Peyer's patch (tissue), 4 donors: Measurements from ENCODE around the gene C1orf74. TPM values are rescaled to one million over a fixed set of nuclear protein-coding genes. Genes with fewer than 3 reads are reported as not detected.
"Not testable (repeated sequence)": the region's sequence is repeated elsewhere in the genome, so short reads cannot be mapped to it uniquely, and the experiment has no call there.

Experiments
- DNase-seq, 3 donors: peaks; one replicate each; pipeline ENCODE4 v3.0.0-alpha.2; 2017 to 2019
- H3K27ac ChIP-seq, 4 donors: fragments of 200-600 bp; sonication (generic); one replicate each; pipeline ENCODE4 v1.5.1; 2016 to 2019
- H3K27me3 ChIP-seq, 2 donors: fragments of 200-600 bp; sonication (generic); one replicate each; pipeline ENCODE4 v1.5.1; 2019
- H3K36me3 ChIP-seq, 3 donors: fragments of 200-600 bp; sonication (generic); one replicate each; pipeline ENCODE4 v1.5.1; 2016 to 2019
- H3K4me1 ChIP-seq, 4 donors: fragments of 200-600 bp; sonication (generic); one replicate each; pipeline ENCODE4 v1.5.1; 2016 to 2019
- H3K4me3 ChIP-seq, 4 donors: fragments of 200-600 bp; sonication (generic); 1 replicate in 3 of 4; 2 replicates in 1 of 4; pipeline ENCODE4 v1.5.1; 2016 to 2019; ENCODE audit warnings: mild to moderate bottlenecking in 1 of 4
- H3K9me3 ChIP-seq, 4 donors: fragments of 200-600 bp; sonication (generic); one replicate each; pipeline ENCODE4 v1.5.1; 2016 to 2019; ENCODE audit warnings: mild to moderate bottlenecking in 1 of 4
- POLR2A ChIP-seq, 2 donors: fragments of 450-650 bp; IDR thresholded peaks; one replicate each; pipeline ENCODE4 v1.5.1; 2017; ENCODE audit warnings: antibody characterized with exemption in 2 of 2, mild to moderate bottlenecking in 2 of 2, moderate library complexity in 2 of 2
- total RNA-seq, 4 donors: library from RNA; depleted of rRNA; stranded (reverse); fragments of >200 nt; gene quantifications; one replicate each; pipeline ENCODE4 v1.1.0, GENCODE V29; 2016
- TF ChIP-seq, protein P1 (sequence below), 6 experiments: fragments of 450-650 bp in 4 of 6; fragments of 200-600 bp in 2 of 6; sonication (generic) in 1 of 6; IDR thresholded peaks; one replicate each; pipeline ENCODE4 v1.5.1; 2017 to 2019; ENCODE audit warnings: antibody characterized with exemption in 6 of 6, mild to moderate bottlenecking in 3 of 6, moderate library complexity in 1 of 6

C1orf74 gene
- total RNA-seq, 4 donors from 2014 or later: 0.83 to 1.9 (median 1.8) TPM

DNA sequence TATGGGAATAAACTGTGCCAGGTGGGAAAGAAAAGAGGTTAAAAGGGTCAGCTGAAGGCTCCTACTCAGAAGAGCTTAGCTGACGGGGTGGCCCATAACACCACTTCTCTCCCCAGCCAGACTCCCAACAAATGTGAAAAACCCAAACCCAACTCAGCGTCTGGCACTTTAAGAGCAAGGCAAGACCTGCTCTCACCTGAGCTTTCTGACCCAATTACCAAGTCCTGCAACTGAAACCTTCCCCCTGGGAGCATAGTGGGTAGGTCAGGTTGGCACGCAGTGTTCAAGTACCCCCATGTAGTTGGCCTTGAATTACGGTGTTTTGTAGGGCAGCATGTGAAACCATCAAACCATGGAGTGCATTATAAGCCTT is 18.4 kb upstream of the C1orf74 start:
- peaks cover 0 to 11% (median 0%) of the 10 kb centered on the region in 4 donors for H3K4me1 ChIP-seq
- no peak overlapping the region for H3K4me3 ChIP-seq
- no peaks in the 10 kb centered on the region for H3K9me3 ChIP-seq
- peaks cover 0 to 15% (median 0%) of the 10 kb centered on the region in 3 donors for H3K36me3 ChIP-seq
- no peak overlapping the region for H3K27ac ChIP-seq
- no peak for DNase-seq
- TF ChIP-seq, protein P1, sequence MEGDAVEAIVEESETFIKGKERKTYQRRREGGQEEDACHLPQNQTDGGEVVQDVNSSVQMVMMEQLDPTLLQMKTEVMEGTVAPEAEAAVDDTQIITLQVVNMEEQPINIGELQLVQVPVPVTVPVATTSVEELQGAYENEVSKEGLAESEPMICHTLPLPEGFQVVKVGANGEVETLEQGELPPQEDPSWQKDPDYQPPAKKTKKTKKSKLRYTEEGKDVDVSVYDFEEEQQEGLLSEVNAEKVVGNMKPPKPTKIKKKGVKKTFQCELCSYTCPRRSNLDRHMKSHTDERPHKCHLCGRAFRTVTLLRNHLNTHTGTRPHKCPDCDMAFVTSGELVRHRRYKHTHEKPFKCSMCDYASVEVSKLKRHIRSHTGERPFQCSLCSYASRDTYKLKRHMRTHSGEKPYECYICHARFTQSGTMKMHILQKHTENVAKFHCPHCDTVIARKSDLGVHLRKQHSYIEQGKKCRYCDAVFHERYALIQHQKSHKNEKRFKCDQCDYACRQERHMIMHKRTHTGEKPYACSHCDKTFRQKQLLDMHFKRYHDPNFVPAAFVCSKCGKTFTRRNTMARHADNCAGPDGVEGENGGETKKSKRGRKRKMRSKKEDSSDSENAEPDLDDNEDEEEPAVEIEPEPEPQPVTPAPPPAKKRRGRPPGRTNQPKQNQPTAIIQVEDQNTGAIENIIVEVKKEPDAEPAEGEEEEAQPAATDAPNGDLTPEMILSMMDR (IDR thresholded peaks at IDR 0.05): no peak
- no peak for TF ChIP-seq POLR2A (IDR thresholded peaks at IDR 0.05)
- no peaks in the 10 kb centered on the region for H3K27me3 ChIP-seq

DNA sequence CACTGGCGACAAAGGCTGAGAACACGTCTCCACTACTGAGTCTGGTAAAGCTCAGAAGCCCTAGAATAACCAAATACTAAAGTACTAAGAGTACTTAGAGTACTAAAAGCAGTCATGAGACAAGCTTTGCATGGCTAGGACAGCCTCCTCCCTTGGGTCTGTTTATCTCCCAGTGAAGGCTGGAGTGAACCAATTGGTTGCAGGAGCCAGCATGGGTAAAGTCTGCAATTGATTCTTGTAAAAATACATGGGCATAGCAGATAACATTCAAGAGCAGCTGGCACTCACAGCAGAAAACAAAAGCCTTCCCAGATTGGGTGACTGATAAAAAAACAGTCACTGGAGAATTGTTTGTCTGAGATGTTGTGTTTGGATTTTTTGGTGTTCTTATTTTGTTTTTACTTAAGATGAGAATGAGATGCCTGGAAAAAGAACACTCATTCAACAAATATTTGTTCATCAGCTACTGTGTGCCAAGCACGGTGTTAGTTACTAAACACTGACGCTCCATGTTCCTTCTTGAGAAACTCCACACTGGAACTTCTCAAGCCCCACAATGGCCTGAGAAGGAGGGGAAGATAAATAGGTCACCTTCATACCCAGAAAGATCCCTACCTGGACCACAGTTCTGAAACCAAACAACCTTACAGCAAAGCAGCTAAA is 17.9 kb upstream of the C1orf74 start:
- H3K27me3 ChIP-seq: no peaks in the 10 kb centered on the region
- H3K9me3 ChIP-seq: no peaks in the 10 kb centered on the region
- DNase-seq: no peak
- H3K4me1 ChIP-seq: peaks cover 0 to 9% (median 0%) of the 10 kb centered on the region in 4 donors
- no peak overlapping the region for H3K27ac ChIP-seq
- no peak for TF ChIP-seq POLR2A (IDR thresholded peaks at IDR 0.05)
- TF ChIP-seq, protein P1 (IDR thresholded peaks at IDR 0.05): no peak
- H3K36me3 ChIP-seq: peaks cover 0 to 15% (median 0%) of the 10 kb centered on the region in 3 donors
- H3K4me3 ChIP-seq: no peak overlapping the region

DNA sequence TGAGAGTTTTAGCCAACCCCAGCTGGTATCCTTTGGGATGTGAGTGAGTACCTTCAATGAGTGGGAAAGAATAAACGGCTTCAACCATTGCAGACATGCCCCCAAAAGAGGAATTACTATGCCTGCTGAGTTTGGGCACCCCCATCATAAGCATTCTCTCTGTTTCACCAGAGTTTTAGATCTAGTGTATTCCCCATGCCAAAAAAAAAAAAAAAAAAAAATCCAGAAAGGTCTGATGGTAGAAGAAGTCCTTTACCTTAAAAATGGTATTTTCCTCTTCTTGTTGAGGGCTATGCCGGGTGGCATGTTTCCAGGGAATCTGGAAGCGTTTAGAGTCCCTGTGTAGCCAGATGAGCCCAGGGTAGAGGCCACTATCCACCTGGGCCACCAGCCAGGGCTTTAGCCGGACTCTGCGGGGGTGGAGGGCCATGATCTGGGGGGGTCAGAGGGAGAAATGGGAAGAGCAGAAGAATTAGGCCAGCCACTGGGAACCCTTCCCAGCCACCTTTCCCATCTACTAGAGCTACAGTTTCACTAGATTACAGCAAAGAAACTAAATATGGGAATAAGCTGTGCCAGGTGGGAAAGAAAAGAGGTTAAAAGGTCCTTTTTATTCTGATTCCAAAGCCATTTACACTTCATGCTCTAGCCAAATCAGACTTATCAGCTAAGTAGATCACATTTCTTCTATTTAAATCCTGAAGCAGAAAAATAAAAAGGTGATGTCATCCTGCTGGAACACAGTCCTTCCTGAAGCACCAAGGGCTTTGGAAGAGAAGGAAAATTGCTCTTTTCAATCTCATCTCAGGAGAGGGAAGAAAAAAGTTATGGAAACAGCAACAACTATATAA is 16.9 kb upstream of the C1orf74 start:
- TF ChIP-seq, protein P1 (IDR thresholded peaks at IDR 0.05): no peak
- no peak for TF ChIP-seq POLR2A (IDR thresholded peaks at IDR 0.05)
- no peak for DNase-seq
- Histone ChIP-seq H3K4me3 (no peak overlapping the region), H3K9me3 (no peaks in the 10 kb centered on the region), H3K36me3 (peaks cover 0 to 15% (median 0%) of the 10 kb centered on the region in 3 donors), H3K4me1 (peaks cover 0 to 5% (median 0%) of the 10 kb centered on the region in 4 donors), H3K27ac (no peak overlapping the region), H3K27me3 (no peaks in the 10 kb centered on the region)

DNA sequence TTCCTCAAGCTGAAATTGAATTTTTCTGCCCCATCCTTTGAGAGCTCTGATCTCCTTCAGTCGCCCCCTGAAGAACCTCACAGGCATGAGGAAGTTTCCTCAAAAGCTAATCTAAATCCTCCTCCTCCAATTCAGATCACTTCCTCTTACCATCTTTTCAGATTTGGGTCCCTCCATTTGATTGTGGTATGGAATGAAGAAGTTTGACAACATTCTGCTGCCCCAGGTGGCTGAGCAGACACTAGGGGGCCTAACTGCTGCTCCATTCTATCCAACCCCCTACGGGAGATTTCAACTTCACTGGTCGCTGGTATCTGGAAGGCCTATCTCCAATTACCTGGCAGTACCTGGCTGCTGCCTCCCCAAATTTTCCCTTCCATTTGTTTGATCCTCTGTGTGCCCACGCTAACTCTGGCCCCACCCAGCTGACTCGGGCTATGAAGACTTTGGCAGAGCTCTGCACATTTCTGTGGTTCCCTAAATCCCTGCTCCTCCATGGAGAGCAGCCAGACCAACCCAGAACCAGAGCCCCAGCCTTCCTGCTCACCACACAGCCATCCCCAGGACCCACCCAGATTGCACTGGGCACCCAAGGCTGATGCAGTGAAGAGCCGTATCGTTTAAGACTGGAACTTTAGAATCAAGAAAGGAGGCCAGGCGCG is 13.8 kb upstream of the C1orf74 start:
- TF ChIP-seq, protein P1 (IDR thresholded peaks at IDR 0.05): no peak
- no peak for TF ChIP-seq POLR2A (IDR thresholded peaks at IDR 0.05)
- no peak for DNase-seq
- Histone ChIP-seq H3K4me3 (no peak overlapping the region), H3K27me3 (no peaks in the 10 kb centered on the region), H3K4me1 (peaks cover 0 to 5% (median 0%) of the 10 kb centered on the region in 4 donors), H3K36me3 (peaks cover 0 to 38% (median 0%) of the 10 kb centered on the region in 3 donors), H3K9me3 (no peaks in the 10 kb centered on the region), H3K27ac (no peak overlapping the region)

DNA sequence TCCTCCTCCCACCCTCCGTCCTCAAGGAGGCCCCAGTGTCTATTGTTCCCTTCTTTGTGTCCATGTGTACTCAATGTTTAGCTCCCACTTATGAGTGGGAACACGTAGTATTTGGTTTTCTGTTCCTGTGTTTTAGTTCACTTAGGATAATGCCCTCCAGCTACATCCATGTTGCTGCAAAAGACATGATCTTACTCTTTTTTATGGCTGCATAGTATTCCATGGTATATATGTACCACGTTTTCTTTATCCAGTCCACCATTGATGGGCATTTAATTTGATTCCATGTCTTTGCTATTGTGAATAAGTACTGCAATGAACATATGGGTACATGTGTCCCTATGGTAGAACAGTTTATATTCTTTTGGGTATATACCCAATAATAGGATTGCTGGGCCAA is 9.4 kb upstream of the C1orf74 start:
- not testable (repeated sequence) for H3K27ac ChIP-seq, H3K27me3 ChIP-seq, DNase-seq, H3K4me3 ChIP-seq, H3K9me3 ChIP-seq
- Histone ChIP-seq H3K4me1 (peaks cover 0 to 16% (median 2%) of the 10 kb centered on the region in 4 donors), H3K36me3 (peaks cover 0 to 41% (median 0%) of the 10 kb centered on the region in 3 donors)
